ENCODE measurements around the gene CDH4. TPM values are rescaled to one million over a fixed set of nuclear protein-coding genes. Genes with fewer than 3 reads are reported as not detected.

CDH4 gene
- total and polyA plus RNA-seq, 2 of the 8 experiments (the other 6 are each of a cell fraction or from before 2014, with no cell fraction given) = 4.3 to 7.9 TPM

GRCh38 chr20:61204206-61204605 is 47.9 kb upstream of the CDH4 start:
- no peak for FAIRE-seq
- no peak overlapping the region for H2BK120ac ChIP-seq (replicated peaks; ENCODE audit: low read depth, low read length)

More at GRCh38 chr20:61204206-61204605, 47.9 kb upstream of the CDH4 start:
- H3K4me2 ChIP-seq (ENCODE audit: insufficient read depth in 1 of 2, low read depth in 2 of 2, low read length in 2 of 2) = no peak overlapping the region
- H3K56ac ChIP-seq (replicated peaks; ENCODE audit: insufficient read length, low read depth, low read length) = no peak overlapping the region
- H3K36me3 ChIP-seq (ENCODE audit: control insufficient read depth in 2 of 4, insufficient read depth in 4 of 4, low read length in 3 of 4) = no peaks in the 10 kb centered on the region
- no peak overlapping the region for H3K4ac ChIP-seq (replicated peaks; ENCODE audit: insufficient read length, low read depth, low read length)
- H3K9ac ChIP-seq (replicated peaks in 1 of 4; ENCODE audit: extremely low read depth in 1 of 4, low read depth in 3 of 4, low read length in 3 of 4) = no peak overlapping the region
- H3K27me3 ChIP-seq (replicated peaks in 1 of 4; ENCODE audit: control insufficient read depth in 3 of 4, extremely low read depth in 1 of 4, insufficient read depth in 3 of 4, low read length in 3 of 4) = peaks cover 5 to 44% (median 31%) of the 10 kb centered on the region in 4 experiments; a peak in 6 of 7 replicates
- no peak overlapping the region for H2BK12ac ChIP-seq (ENCODE audit: low read depth, low read length)
- no peak overlapping the region for H3K14ac ChIP-seq (ENCODE audit: insufficient read length)
- H4K20me1 ChIP-seq (replicated peaks in 1 of 2; ENCODE audit: control insufficient read depth in 1 of 2, insufficient read depth in 2 of 2, low read length in 2 of 2) = peaks cover 0 to 3% of the 10 kb centered on the region in 2 experiments
- no peak overlapping the region for H2BK15ac ChIP-seq (ENCODE audit: low read length)
- H4K5ac ChIP-seq (ENCODE audit: insufficient read length, low read depth, low read length) = no peak overlapping the region
- DNase-seq (ENCODE audit: low read depth in 1 of 2, low spot score in 2 of 2) = no peak
- ChIA-PET CTCF (ENCODE audit: partially characterized antibody) (interaction anchor here (0.5 to 1.7 kb wide), 4 partner anchors 25 to 356 kb away, joined by 3 to 6 read pairs (median 3); no protein-coding TSS in a partner anchor), POLR2A (ENCODE audit: partially characterized antibody) (no interaction called here)
- no peaks in the 10 kb centered on the region for H3K23me2 ChIP-seq (ENCODE audit: low read depth, low read length)
- 0 out of 4 replicates have a peak, but pooled peaks cover 0 to 4% of the 10 kb centered on the region in 2 experiments for H3K9me3 ChIP-seq (ENCODE audit: insufficient read depth in 2 of 2, low read depth in 1 of 2, low read length in 1 of 2)
- no peak overlapping the region for H4K91ac ChIP-seq (replicated peaks; ENCODE audit: insufficient read length, low read length)
- no peak overlapping the region for H3K23ac ChIP-seq (ENCODE audit: insufficient read length)
- no peak overlapping the region for H2AK5ac ChIP-seq (ENCODE audit: low read depth, low read length)
- H3K18ac ChIP-seq (ENCODE audit: extremely low read depth, low read length) = no peak overlapping the region
- no peaks in the 10 kb centered on the region for H3K79me2 ChIP-seq (ENCODE audit: control insufficient read depth in 1 of 2, insufficient read depth in 2 of 2, low read length in 2 of 2)
- H4K8ac ChIP-seq (ENCODE audit: extremely low read depth, insufficient read depth, low read length) = no peak overlapping the region
- no peak overlapping the region for H2BK5ac ChIP-seq (ENCODE audit: low read depth, low read length)
- no peak overlapping the region for H3K4me3 ChIP-seq (ENCODE audit: extremely low read depth in 1 of 4, insufficient read depth in 2 of 4, low read depth in 3 of 4, low read length in 4 of 4)
- H2BK20ac ChIP-seq (ENCODE audit: low read length) = no peak overlapping the region
- no peak overlapping the region for H2AFZ ChIP-seq (ENCODE audit: low read length)
- WGBS, 2 experiments (ENCODE audit: extremely low coverage in 1 of 2, insufficient coverage in 1 of 2, insufficient read length in 1 of 2, insufficient replicate concordance in 2 of 2, low coverage in 1 of 2, low lambda C conversion rate in 2 of 2, missing lambda C conversion rate in 1 of 2) = 95% methylated on average over 8 of the region's 8 CpGs; no CpG with 5 or more reads in 1 of the 2 experiments
- no peaks in the 10 kb centered on the region; the same call in 1 of the 2 replicates for H3K79me1 ChIP-seq (ENCODE audit: low read depth, low read length)
- no peak overlapping the region for H3K27ac ChIP-seq (ENCODE audit: low read depth, low read length)
- no peak for TF ChIP-seq SIN3A (conservative IDR thresholded peaks at IDR 0.05 in 1 of 2, IDR thresholded peaks at IDR 0.05 in 1 of 2; ENCODE audit: low read depth in 1 of 2, low read length in 2 of 2)
- TF ChIP-seq JUN (IDR thresholded peaks at IDR 0.05; ENCODE audit: low read depth, low read length) = no peak
- no peak for TF ChIP-seq CHD2 (IDR thresholded peaks at IDR 0.05; ENCODE audit: low read length)
- no peak for TF ChIP-seq ZNF274 (IDR thresholded peaks at IDR 0.05; ENCODE audit: borderline replicate concordance, extremely low read depth, low read length)
- no peak for TF ChIP-seq RXRA (IDR thresholded peaks at IDR 0.05; ENCODE audit: insufficient read depth, low read depth, low read length)
- TF ChIP-seq CREB1 (IDR thresholded peaks at IDR 0.05) = no peak
- TF ChIP-seq CBX5 (IDR thresholded peaks at IDR 0.05; ENCODE audit: low read depth, low read length) = no peak
- no peak for TF ChIP-seq CEBPB (IDR thresholded peaks at IDR 0.05; ENCODE audit: low read depth, low read length)
- no peak for TF ChIP-seq EZH2 (IDR thresholded peaks at IDR 0.05; ENCODE audit: low read depth, low read length, severe bottlenecking)
- H3K4me1 ChIP-seq (replicated peaks in 1 of 4; ENCODE audit: control insufficient read depth in 3 of 4, insufficient read depth in 4 of 4, low read length in 3 of 4) = no peaks in the 10 kb centered on the region

Measured in H1 (cell line).